ENCODE data around the gene RBFOX2. TPM values are rescaled to one million over a fixed set of nuclear protein-coding genes. Genes with fewer than 3 reads are reported as not detected.
A peak's percentile ranks its signal among the peaks of the same experiment; 100 is the strongest.
"Not testable (repeated sequence)": the region's sequence is repeated elsewhere in the genome, so short reads cannot be mapped to it uniquely, and the experiment has no call there.

The RBFOX2 gene
- total RNA-seq, 1 donor from 2014 or later = 74.4 TPM

DNA sequence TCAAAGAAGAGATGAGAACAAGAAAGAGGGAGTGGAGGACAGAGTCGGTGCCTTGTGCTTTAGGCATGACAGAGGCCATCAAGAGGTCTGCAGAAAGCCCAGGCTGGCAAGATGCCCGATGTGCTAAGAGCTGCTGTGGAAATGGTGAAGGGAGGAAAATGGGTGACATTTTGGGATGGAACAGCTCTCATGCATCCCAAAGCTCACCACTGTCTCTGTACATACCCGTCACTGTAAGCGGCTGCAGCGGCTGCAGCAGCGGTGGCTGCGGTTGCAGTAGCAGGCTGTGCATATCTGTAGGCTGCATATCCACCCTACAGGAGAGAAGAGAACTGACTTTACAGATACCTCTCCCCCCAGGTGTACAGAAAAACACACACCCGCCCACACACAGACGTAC, 282.4 kb downstream of the RBFOX2 start:
- ATAC-seq (ENCODE audit: poor library complexity) (no peak), DNase-seq (peak; percentile 71)
- intact Hi-C loops (cut with DNase I) = loop anchor here (10.0 kb wide), 1 partner anchor 101 kb away; the partner anchor contains the start of gene APOL6

DNA sequence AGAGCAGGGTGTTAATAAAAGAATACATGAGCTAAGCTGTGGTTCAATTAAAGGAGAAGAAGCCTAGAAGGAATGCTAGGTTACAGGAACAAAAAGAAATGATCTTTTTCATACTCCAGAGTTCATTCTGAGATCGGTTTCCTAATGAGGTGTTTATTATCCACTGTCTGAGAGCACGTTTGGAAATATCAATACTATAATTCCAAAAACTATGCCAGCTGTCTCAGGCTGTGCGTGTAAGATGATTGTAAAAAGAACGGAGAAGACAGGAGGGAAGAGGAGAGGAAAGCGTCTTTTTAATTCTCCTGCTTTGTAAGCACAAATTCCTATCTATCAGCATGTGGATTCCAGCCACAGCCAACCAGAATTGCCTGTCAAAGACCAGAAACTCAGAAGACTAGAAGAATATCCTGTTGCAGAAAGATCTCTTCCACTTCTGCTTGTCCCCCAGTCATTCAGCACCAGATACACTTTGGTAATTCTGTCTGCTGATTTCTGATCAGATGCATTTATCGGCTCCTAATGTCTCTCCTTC, 285.2 kb downstream of the RBFOX2 start:
- ATAC-seq (ENCODE audit: poor library complexity) = no peak
- DNase-seq = no peak
- intact Hi-C loops (cut with DNase I) = loop anchor here (10.0 kb wide), 1 partner anchor 99 kb away; the partner anchor contains the start of gene APOL6

DNA sequence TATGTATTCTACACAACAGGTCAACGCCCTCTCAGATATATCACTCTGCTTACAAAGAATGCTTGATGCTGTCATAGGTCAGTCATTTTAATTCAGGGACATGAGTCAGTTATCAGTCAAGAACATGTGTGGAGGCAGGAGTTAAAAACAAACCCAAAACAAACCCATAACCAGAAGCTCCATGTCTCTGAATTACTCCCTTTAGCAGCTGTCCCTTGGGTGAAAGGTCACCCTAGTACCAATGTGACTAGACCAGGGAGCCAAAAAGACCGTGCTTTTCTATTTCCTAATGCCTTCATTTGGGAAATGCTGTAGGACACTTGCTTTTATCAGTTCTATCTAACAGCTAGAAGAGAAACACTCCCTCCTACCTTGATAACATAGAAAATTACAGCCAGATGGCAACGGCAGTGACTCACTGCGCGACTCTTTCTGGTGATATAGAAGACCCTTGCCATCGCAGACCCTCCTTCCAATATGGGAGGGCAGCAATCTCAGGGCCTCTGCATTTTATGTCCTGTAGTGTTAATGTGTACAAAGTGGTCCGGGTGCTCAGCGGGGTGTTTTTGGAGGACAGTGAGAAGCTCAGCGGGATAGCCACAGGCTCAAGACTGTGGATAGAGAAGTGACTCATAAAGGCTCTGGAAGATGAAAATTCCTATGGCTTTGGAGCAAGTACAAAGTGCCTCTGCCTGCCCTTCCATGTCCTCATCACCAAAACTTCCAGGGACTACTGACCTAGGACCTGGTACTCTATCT, 286.1 kb downstream of the RBFOX2 start:
- no peak for DNase-seq
- ATAC-seq (ENCODE audit: poor library complexity) = peak; percentile 55
- intact Hi-C loops (cut with DNase I) = loop anchor here (10.0 kb wide), 1 partner anchor 98 kb away; the partner anchor contains the start of gene APOL6

DNA sequence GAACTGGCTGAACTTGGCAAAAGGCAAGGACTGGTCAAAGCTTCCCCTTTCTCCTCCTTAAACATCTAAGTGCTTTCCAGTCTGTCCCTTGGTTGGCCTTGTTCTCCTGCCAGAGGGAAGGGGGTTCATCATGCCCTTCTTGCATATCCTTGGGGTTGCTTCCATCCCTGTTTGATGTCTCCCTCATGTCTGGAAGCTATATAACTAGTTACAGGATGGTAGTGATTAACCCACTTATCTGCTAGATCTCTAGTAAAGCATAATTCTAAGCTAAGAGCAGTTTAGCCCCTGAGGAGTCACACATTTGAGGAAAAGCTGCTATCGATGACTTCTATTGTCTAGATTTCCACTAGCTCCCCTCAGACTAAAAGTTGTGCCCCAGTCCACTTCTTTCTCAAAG, 288.0 kb downstream of the RBFOX2 start:
- no peak for ATAC-seq (ENCODE audit: poor library complexity)
- intact Hi-C loops (cut with DNase I) = loop anchor here (10.0 kb wide), 1 partner anchor 96 kb away; the partner anchor contains the start of gene APOL6

DNA sequence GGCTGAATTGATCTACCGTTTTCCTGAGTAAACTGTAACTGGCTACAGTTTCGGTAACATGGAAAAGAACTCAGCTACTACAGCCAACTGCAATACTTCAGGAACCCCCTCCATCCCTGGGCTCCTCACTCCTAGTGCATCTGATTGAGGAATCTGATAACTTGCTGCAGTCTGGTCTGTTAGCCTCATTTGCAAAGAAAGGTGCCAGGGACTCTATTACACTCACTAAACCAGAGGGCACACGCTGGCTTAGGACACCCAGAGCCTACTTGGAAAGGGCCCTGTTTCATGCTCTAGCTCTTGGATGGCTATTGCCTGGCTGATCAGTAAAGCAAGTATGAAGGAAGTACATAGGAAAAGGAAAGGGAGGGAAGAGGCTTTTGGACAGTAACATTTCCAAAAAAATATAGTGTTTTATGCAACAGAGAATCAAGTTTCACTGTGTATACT, 288.7 kb downstream of the RBFOX2 start:
- intact Hi-C loops (cut with DNase I) = loop anchor here (10.0 kb wide), 1 partner anchor 95 kb away; the partner anchor contains the start of gene APOL6
- DNase-seq = no peak
- no peak for ATAC-seq (ENCODE audit: poor library complexity)

More for the DNA sequence above, 288.0 kb downstream of the RBFOX2 start:
- DNase-seq = no peak

DNA sequence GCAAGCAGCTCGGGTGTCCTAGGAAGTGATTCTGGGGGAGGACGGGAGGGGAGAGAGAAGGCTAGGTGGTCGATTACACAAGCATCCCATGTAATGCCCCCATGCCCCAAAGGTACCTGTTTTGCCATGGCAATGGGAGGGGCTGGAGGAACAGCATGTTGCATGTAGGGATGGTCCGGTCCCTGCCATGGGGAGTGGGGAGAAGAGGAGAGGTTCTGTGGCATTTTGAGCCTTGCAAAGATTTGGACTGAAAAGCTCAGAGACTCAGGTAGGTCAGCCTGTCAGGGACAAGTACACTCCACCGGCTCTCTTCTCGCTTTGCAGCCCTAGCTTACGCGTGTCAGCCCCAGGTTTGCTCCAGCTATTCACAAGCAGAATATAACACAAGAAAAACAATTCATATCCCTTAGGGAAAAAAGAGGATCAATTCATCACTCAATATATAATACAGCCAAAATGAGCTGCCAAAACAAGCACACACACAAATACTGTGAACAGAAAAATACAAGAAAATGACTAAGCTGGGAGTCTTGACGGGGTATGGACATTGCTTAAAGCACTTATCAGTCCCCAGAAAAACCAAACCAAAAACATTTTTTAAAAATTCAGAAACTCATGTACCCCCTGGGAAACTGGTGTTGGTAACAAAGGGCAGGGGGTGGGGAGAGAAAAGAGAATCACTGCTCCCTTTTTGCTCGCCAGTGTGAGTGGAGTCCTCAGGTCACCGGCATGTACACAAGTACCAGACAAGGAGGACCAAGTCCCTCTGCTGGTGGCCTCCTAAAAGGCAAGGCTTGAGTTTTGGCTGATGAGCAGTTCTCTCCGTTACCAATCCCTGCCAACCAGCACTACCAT, 289.3 kb downstream of the RBFOX2 start:
- DNase-seq (no peak), ATAC-seq (ENCODE audit: poor library complexity) (peak; percentile 51)
- intact Hi-C loops (cut with DNase I) = no loop called here

DNA sequence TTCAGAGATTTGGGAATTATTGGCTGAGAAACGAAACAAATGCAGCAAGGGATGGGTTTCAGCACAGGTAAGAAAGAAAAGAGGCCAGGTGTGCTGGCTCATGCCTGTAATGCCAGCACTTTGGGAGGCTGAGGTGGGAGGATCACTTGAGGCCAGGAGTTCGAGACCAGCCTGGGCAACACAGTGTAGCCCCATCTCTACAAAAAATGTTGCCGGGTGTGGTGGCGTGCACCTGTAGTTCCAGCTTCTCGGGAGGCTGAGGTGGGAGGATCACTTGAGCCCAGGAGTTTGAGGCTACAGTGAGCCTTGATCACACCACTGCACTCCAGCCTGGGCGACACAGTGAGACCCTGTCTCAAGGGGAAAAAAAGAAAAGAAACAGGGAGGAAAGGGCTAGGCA, 290.7 kb downstream of the RBFOX2 start:
- ATAC-seq (ENCODE audit: poor library complexity); intact Hi-C loops (cut with DNase I); DNase-seq: not testable (repeated sequence)

DNA sequence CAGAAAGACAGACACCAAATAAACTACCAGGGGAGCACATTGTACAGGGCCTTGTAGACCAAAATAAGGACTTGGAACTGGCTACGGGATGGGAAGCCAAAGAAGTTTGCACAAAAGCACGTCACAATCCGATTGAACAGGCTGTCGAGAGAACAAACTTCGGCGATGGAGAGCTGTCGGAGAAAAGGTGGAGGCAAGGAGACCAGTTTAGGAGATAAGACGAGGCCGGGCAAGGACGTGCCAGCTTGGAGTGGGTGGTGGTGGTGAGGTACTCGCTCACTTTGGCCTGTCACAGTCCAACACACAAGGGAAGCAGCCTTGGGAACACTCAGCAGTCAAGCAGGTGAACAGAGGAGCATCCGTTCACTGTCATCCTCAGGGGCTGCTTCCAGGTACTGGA, 291.9 kb downstream of the RBFOX2 start:
- ATAC-seq (ENCODE audit: poor library complexity) (no peak), DNase-seq (no peak)
- intact Hi-C loops (cut with DNase I) = no loop called here

DNA sequence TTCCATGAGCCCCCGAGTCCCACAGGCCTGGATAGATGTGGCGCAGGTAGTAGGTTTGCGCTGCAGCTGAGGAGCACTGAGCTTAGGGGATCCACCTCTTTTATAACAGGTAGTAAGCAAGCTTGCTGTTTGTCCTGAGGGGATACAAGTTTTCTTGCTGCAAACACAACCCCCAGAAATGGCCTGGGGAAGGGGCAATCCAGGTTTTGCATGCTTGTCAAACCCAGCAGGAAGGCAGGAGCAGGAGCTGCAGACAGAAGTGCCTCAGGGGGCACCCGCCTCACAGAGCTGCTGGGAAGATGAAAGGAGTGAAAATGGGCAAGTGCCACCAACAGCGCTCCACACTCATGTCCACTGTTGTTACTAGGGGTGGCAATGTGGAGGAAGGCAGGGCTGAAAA, 292.5 kb downstream of the RBFOX2 start:
- intact Hi-C loops (cut with DNase I) = no loop called here
- DNase-seq (no peak), ATAC-seq (ENCODE audit: poor library complexity) (no peak)

DNA sequence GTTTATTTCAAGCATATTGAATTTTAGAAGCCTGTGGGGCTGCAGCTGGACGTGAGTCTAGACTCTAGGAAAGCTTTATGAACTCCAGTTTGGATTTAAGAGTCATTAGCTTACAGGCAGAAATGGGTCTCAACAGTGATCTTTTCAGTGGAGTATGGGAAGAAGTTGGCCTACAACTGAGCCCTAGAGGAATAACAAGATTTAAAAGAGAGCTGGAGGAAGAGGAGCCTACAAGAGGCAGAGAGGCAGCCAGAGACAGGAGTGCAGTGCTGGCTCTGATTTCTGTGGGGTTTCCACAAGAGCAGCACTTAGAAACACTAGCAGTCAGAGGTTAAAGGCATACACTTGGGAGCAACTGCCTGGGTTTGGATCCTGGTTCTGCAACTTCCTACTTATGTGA, 293.1 kb downstream of the RBFOX2 start:
- intact Hi-C loops (cut with DNase I) = no loop called here
- no peak for DNase-seq

DNA sequence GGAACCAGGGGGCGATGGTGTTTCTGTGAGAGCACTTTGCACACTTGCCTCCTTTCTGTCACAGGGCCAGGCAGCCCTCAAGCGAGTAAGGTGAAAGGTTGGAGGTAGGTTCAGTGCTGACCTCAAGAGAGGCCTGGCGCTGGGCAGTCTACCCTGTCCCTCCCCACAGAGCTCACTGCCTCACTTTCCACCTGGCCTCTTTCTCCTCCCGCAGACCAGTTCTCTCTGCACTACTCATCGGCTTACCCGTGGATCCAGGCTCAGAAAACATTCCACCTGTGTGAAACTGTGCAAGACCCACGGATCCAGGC, 294.2 kb downstream of the RBFOX2 start:
- intact Hi-C loops (cut with DNase I) = no loop called here
- DNase-seq (no peak), ATAC-seq (ENCODE audit: poor library complexity) (no peak)

More for the DNA sequence above, 293.1 kb downstream of the RBFOX2 start:
- ATAC-seq (ENCODE audit: poor library complexity) = no peak

DNA sequence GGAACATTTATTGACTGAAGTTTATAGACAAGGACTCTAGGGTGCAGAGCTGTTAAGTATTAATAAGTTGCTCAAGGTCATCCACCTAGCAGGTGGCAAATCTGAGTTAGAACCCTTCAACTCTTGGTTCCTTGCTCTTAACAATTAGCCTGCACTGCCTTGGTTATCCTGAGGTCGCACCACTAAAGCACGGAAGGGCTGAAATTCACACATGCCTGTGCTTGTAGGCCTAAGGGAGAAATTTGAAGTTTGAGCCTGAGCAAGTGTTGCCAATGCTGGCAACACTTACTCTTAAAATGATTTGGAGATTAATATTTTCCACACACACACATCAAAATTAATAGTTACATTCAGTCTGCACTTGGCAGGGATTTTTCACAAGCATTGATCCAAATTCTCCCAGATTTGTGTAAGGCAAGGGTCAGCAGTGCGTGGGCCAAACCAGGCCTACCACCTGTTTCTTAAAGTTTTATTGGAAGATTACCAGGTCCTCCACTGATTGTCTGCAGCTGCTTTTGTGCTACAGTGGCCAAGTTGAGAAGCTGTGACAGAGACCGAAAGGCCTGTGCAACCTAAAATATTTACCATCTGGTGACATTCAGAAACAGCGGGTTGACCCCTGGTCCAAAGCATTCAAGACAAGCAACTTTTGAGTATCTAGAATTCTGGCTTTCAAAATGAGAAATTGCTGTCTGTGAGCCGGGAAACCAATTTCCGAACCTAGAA, 294.7 kb downstream of the RBFOX2 start:
- intact Hi-C loops (cut with DNase I) = no loop called here
- ATAC-seq (ENCODE audit: poor library complexity) (peak; percentile 70), DNase-seq (no peak)

DNA sequence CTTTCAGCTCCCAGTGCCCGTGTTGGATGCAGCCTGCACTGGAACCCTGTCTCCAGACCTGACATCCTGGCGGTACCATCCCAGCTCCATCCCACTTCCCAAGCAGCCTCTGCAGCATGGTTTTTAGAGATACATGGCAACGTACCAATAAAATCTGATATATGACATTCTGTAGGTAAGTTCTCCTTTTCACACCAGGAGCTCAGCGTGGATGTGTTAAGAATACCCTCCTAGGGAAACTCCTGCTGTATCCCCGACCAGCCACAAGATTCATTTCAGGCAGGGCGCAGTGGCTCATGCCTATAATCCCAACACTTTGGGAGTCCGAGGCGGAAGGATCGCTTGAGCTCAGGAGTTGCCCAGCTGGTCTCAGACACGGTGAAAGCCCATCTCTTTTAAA, 295.6 kb downstream of the RBFOX2 start:
- ATAC-seq (ENCODE audit: poor library complexity) = no peak
- DNase-seq = no peak
- intact Hi-C loops (cut with DNase I) = no loop called here

DNA sequence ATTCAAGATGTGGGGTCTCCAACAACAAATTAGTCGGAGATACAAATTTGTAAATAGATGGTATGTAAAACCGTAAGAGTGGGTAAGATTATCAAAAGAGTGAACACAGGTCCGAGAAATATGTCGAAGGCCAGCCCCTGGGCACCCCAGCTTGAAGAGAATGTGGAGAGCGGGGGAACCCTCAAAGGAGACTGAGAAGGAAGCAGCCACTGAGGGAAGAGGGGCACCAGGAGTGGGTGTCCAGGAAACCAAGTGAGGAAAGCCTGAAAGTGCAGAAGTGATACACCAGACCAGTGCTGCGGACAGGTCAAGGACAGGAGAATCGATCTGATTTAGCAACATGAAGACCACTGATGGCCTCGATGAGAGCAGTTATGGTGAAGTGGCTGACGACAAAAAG, 296.5 kb downstream of the RBFOX2 start:
- intact Hi-C loops (cut with DNase I) = no loop called here
- DNase-seq (no peak), ATAC-seq (ENCODE audit: poor library complexity) (no peak)

DNA sequence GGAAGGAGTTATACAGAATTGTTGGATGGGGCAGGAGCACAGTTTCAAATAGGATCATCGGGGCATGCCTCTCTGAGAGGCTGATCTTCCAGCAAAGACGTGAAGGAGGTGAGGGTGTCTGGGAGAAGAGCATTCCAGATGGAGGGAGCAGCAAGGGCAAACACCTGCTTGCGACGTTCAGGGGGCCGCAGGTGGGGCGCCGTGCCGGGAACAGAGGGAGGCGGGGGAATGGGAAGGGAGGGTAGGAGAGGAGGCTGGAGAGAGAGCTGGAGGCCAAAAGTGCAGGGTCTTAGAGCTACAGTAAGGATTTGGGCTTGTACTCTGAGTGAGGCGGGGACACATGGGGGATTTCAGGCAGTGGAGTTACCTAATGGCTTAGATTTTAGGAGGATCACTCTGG, 297.3 kb downstream of the RBFOX2 start:
- intact Hi-C loops (cut with DNase I) = no loop called here
- ATAC-seq (ENCODE audit: poor library complexity) (no peak), DNase-seq (no peak)

DNA sequence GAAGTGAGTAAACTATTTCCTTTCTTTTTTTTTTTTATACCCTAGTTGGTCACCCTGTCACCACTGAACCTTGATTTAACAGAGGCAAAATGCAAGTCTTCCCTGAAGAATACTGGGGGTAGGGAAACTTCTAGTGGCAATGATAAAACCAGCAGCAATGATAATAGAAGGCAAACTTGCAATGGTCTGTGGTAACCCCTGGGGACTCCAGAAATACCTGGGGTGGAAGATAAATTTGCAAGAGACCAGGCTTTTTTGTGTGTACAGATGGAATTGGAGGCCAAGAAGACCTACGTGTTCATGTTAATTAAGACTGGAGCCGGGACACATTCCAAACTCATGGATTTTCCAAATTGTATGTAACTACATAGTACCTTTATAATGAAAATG, 299.3 kb downstream of the RBFOX2 start:
- ATAC-seq (ENCODE audit: poor library complexity) (no peak), DNase-seq (no peak)
- intact Hi-C loops (cut with DNase I) = no loop called here

DNA sequence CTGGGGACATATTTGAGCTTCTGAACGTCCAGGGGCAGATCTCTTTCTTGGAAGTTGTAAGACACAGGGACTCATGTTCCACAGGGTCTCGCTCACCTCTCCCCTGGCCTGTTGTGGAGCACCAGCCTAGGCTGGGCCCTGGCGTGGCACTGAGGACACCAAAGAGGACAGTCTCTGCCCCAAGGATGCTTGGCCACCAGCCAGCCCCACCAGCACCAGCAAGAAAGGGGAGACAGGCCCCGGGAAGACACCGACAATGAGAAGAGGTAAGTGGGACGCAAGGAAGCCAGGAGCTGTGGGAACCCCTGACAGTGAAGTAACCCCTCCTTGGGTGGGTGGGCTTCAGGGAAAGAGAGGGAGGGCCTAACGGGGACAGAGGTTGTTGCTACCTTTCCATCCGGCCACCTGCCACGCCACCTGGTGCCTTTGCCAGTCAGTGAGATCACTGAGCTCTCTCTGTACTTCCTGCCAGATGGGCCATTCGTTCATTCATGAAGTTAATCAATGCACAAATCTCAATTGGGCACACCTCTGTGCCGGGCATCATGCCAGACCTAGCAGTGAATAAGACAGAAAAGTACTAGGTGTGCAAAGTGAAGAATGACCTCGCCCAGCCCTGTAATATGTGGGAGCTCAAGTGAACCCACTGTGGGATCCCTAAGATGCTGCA, 299.9 kb downstream of the RBFOX2 start:
- intact Hi-C loops (cut with DNase I) = no loop called here
- ATAC-seq (ENCODE audit: poor library complexity) = no peak
- no peak for DNase-seq

DNA sequence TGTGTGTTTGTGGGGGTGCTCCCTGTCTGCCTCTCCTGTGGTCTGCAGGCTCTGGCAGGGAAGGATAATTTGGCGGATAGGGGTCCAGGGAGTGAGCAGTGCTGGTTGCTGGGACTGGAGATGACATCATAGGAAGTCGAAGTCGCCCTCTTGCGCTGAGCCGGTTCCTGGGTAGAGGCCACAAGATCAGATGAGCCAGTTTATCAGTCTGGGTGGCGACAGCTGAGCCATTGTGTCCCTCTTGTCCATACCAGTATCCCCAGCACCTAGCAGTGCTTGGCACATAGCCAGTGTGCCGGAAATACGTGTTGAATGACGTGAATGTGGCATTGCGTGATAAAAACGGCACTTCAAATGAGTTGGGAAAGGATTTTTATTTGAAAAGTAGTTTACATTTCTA, 301.2 kb downstream of the RBFOX2 start:
- ATAC-seq (ENCODE audit: poor library complexity) (no peak), DNase-seq (no peak)
- intact Hi-C loops (cut with DNase I) = no loop called here
